ENCODE measurements around the gene MLLT3. TPM values are rescaled to one million over a fixed set of nuclear protein-coding genes. Genes with fewer than 3 reads are reported as not detected.

MLLT3 gene
- total RNA-seq, 2 donors from 2014 or later: 8.1 to 9.6 TPM

DNA sequence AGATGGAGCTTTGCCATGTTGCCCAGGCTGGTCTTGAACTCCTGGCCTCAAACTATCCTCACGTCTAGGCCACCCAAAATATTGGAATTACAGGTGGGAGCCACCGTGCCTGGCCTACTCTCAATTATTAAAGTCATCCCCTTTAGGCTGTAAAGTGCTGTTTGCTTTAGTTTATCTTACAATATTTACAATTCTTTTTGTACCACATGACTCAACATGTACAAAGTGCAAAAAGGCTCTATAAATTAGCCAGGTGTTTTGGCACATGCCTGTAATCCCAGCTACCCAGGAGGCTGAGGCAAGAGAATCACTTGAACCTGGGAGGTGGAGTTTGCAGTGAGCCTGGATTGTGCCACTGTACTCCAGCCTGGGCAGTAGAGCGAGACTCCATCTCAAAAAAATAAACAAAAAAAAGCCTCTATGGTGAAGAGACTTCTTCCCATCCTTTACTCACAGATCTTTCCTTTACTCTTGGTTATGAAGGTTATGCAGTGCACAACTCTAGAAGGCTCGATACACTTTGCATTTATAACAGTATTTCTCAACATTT, 28.5 kb upstream of the MLLT3 start:
- no peaks in the 10 kb centered on the region for H3K4me1 ChIP-seq (ENCODE audit: control insufficient read depth in 1 of 2, low read depth in 2 of 2)
- TF ChIP-seq, protein P1, sequence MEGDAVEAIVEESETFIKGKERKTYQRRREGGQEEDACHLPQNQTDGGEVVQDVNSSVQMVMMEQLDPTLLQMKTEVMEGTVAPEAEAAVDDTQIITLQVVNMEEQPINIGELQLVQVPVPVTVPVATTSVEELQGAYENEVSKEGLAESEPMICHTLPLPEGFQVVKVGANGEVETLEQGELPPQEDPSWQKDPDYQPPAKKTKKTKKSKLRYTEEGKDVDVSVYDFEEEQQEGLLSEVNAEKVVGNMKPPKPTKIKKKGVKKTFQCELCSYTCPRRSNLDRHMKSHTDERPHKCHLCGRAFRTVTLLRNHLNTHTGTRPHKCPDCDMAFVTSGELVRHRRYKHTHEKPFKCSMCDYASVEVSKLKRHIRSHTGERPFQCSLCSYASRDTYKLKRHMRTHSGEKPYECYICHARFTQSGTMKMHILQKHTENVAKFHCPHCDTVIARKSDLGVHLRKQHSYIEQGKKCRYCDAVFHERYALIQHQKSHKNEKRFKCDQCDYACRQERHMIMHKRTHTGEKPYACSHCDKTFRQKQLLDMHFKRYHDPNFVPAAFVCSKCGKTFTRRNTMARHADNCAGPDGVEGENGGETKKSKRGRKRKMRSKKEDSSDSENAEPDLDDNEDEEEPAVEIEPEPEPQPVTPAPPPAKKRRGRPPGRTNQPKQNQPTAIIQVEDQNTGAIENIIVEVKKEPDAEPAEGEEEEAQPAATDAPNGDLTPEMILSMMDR (IDR thresholded peaks at IDR 0.05): no peak
- H3K4me3 ChIP-seq: no peak overlapping the region
- H3K27me3 ChIP-seq (replicated peaks; ENCODE audit: insufficient read depth): no peaks in the 10 kb centered on the region
- no peaks in the 10 kb centered on the region for H3K9me3 ChIP-seq
- DNase-seq (ENCODE audit: low spot score): no peak
- no peak overlapping the region for H3K27ac ChIP-seq
- no peaks in the 10 kb centered on the region for H3K36me3 ChIP-seq
- no peak for ATAC-seq (ENCODE audit: insufficient number of reproducible peaks, low FRiP score, low read depth)

- Histone ChIP-seq H3K4me1 (ENCODE audit: control insufficient read depth in 1 of 2, low read depth in 2 of 2) (no peaks in the 10 kb centered on the region), H3K36me3 (no peaks in the 10 kb centered on the region), H3K27ac (no peak overlapping the region), H3K4me3 (no peak overlapping the region), H3K27me3 (replicated peaks; ENCODE audit: insufficient read depth) (no peaks in the 10 kb centered on the region), H3K9me3 (no peaks in the 10 kb centered on the region)
- DNase-seq (ENCODE audit: low spot score) (no peak), ATAC-seq (ENCODE audit: insufficient number of reproducible peaks, low FRiP score, low read depth) (no peak)
- TF ChIP-seq, protein P1 (IDR thresholded peaks at IDR 0.05): no peak
These were observed 28.0 kb upstream of the MLLT3 start for GRCh38 chr9:20650313-20650712.

- ATAC-seq (ENCODE audit: insufficient number of reproducible peaks, low FRiP score, low read depth): no peak
- H3K27me3 ChIP-seq (replicated peaks; ENCODE audit: insufficient read depth): no peaks in the 10 kb centered on the region
- H3K4me3 ChIP-seq: no peak overlapping the region
- DNase-seq (ENCODE audit: low spot score): no peak
- TF ChIP-seq, protein P1 (IDR thresholded peaks at IDR 0.05): no peak
- H3K27ac ChIP-seq: no peak overlapping the region
- H3K36me3 ChIP-seq: no peaks in the 10 kb centered on the region
- no peaks in the 10 kb centered on the region for H3K4me1 ChIP-seq (ENCODE audit: control insufficient read depth in 1 of 2, low read depth in 2 of 2)
- no peaks in the 10 kb centered on the region for H3K9me3 ChIP-seq
These were observed 27.1 kb upstream of the MLLT3 start for GRCh38 chr9:20649381-20649780.

DNA sequence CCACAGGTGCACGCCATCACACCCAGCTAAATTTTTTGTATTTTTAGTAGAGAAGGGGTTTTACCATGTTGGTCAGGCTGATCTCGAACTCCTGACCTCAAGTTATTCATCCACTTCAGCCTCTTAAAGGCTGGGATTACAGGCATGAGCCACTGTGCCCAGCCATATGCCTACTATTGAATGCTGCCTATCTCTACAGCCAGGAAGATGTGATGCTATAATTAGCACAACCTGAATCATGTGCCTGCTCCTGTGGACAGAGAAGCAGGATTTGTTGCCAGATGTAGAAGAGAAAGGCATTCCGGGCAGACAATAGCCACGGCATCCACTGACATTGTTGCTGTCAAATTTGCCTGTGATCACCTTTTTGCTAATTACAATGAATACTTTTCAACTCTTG, 24.4 kb upstream of the MLLT3 start:
- Histone ChIP-seq H3K27ac (no peak overlapping the region), H3K4me1 (ENCODE audit: control insufficient read depth in 1 of 2, low read depth in 2 of 2) (no peaks in the 10 kb centered on the region), H3K36me3 (no peaks in the 10 kb centered on the region), H3K4me3 (no peak overlapping the region), H3K9me3 (no peaks in the 10 kb centered on the region), H3K27me3 (replicated peaks; ENCODE audit: insufficient read depth) (no peaks in the 10 kb centered on the region)
- DNase-seq (ENCODE audit: low spot score) (no peak), ATAC-seq (ENCODE audit: insufficient number of reproducible peaks, low FRiP score, low read depth) (no peak)
- TF ChIP-seq, protein P1 (IDR thresholded peaks at IDR 0.05): no peak

DNA sequence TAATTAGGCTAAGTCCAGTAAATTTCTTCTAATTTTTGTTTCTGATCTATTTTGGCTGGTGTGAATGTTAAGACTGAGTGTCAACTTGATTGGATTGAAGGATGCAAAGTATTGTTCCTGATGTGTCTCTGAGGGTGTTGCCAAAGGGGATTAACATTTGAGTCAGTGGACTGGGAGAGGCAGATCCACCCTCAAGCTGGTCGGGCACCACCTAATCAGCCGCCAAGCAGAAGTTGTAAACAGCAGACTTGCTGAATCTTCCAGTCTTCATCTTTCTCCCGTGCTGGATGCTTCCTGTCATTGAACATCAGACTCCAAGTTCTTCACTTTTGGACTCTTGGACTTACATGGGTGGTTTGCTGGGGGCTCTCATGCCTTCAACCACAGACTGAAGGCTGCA, 21.4 kb upstream of the MLLT3 start:
- TF ChIP-seq, protein P1 (IDR thresholded peaks at IDR 0.05): no peak
- H3K27me3 ChIP-seq (replicated peaks; ENCODE audit: insufficient read depth): no peaks in the 10 kb centered on the region

More for the DNA sequence above, 21.4 kb upstream of the MLLT3 start:
- Histone ChIP-seq H3K36me3 (no peaks in the 10 kb centered on the region), H3K4me3 (no peak overlapping the region), H3K4me1 (ENCODE audit: control insufficient read depth in 1 of 2, low read depth in 2 of 2) (no peaks in the 10 kb centered on the region), H3K27ac (no peak overlapping the region), H3K9me3 (no peaks in the 10 kb centered on the region)
- no peak for DNase-seq (ENCODE audit: low spot score)
- ATAC-seq (ENCODE audit: insufficient number of reproducible peaks, low FRiP score, low read depth): no peak
